DOHH2 (cell line): ENCODE measurements around the gene TSHZ2.

Experiments
- CTCF ChIP-seq: fragments of 200-600 bp; sonication (generic); IDR thresholded peaks from one replicate; pipeline ENCODE4 v1.5.1; 2014; ENCODE audit warnings: antibody characterized with exemption, mild to moderate bottlenecking, low read depth, low read length; ENCODE audit not compliant: poor library complexity, severe bottlenecking
- EZH2phosphoT487 ChIP-seq: fragments of 200-600 bp; sonication (generic); IDR thresholded peaks from 2 replicates; pipeline ENCODE4 v1.6.1; 2017; ENCODE audit warnings: borderline replicate concordance, mild to moderate bottlenecking, antibody characterized with exemption, low read length, moderate library complexity, mixed read lengths

- TF ChIP-seq EZH2phosphoT487 (no peak), CTCF (no peak)
Observed at GRCh38 chr20:53224851-53225250, 252.7 kb downstream of the TSHZ2 start.
